ENCODE results near the gene PDE3B.

Gene PDE3B

DNA sequence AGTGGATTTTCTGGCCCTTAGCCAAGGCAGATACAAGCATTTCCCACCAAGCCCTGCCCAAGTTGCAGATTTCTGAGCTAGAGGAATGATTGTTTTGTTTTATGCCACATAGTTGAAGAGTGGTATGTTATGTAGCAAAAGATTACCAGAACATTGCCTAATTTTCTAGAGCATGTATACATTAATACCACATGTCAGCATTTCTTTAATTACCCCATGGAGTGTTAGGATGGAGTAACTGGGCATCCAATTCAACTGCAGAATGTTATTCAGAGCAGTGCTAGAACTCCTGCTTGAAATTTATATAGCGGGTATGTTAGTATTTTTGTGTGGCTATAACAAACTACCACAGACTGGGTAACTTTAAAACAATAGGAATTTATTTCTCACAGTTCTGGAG is 272.8 kb downstream of the PDE3B start:
- H3K9me3 Mint-ChIP-seq = no peaks in the 10 kb centered on the region
- no peaks in the 10 kb centered on the region for H3K4me1 Mint-ChIP-seq
- H3K27ac Mint-ChIP-seq = no peak overlapping the region
- no peaks in the 10 kb centered on the region for H3K36me3 Mint-ChIP-seq (ENCODE audit: low read depth)
- H3K27me3 Mint-ChIP-seq (ENCODE audit: low read depth) = no peaks in the 10 kb centered on the region
- no peak overlapping the region for H3K4me3 Mint-ChIP-seq
- TF ChIP-seq, protein P1, sequence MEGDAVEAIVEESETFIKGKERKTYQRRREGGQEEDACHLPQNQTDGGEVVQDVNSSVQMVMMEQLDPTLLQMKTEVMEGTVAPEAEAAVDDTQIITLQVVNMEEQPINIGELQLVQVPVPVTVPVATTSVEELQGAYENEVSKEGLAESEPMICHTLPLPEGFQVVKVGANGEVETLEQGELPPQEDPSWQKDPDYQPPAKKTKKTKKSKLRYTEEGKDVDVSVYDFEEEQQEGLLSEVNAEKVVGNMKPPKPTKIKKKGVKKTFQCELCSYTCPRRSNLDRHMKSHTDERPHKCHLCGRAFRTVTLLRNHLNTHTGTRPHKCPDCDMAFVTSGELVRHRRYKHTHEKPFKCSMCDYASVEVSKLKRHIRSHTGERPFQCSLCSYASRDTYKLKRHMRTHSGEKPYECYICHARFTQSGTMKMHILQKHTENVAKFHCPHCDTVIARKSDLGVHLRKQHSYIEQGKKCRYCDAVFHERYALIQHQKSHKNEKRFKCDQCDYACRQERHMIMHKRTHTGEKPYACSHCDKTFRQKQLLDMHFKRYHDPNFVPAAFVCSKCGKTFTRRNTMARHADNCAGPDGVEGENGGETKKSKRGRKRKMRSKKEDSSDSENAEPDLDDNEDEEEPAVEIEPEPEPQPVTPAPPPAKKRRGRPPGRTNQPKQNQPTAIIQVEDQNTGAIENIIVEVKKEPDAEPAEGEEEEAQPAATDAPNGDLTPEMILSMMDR (IDR thresholded peaks at IDR 0.05; ENCODE audit: unreplicated experiment in 3 of 3) = no peak
